ENCODE measurements around the gene NR3C2. TPM values are rescaled to one million over a fixed set of nuclear protein-coding genes. Genes with fewer than 3 reads are reported as not detected.

The NR3C2 gene
- total RNA-seq, 4 donors from 2014 or later = 33.0 to 128 (median 118) TPM

GRCh38 chr4:148109216-148109615, 333.0 kb downstream of the NR3C2 start:
- no peaks in the 10 kb centered on the region for H3K9me3 ChIP-seq
- H3K4me3 ChIP-seq = no peak overlapping the region
- H3K36me3 ChIP-seq = peaks cover 0 to 63% (median 0%) of the 10 kb centered on the region in 3 donors
- DNase-seq = no peak
- H3K4me1 ChIP-seq = no peaks in the 10 kb centered on the region
- H3K27ac ChIP-seq = no peak overlapping the region
- TF ChIP-seq POLR2A (IDR thresholded peaks at IDR 0.05) (no peak), CTCF (IDR thresholded peaks at IDR 0.05) (no peak)
- no peaks in the 10 kb centered on the region for H3K27me3 ChIP-seq

- no peak overlapping the region for H3K4me3 ChIP-seq
- no peak overlapping the region for H3K27ac ChIP-seq
- DNase-seq = no peak
- no peaks in the 10 kb centered on the region for H3K27me3 ChIP-seq
- TF ChIP-seq CTCF (IDR thresholded peaks at IDR 0.05) = no peak
- TF ChIP-seq POLR2A (IDR thresholded peaks at IDR 0.05) = no peak
- H3K36me3 ChIP-seq = peaks cover 0 to 62% (median 0%) of the 10 kb centered on the region in 3 donors
- H3K9me3 ChIP-seq = no peaks in the 10 kb centered on the region
- H3K4me1 ChIP-seq = no peaks in the 10 kb centered on the region
These were observed 333.4 kb downstream of the NR3C2 start for GRCh38 chr4:148108766-148109165.

- Histone ChIP-seq H3K36me3 (peaks cover 0 to 41% (median 0%) of the 10 kb centered on the region in 3 donors), H3K4me1 (no peaks in the 10 kb centered on the region), H3K4me3 (no peak overlapping the region), H3K27ac (no peak overlapping the region), H3K9me3 (no peaks in the 10 kb centered on the region), H3K27me3 (no peaks in the 10 kb centered on the region)
- no peak for DNase-seq
- TF ChIP-seq CTCF (IDR thresholded peaks at IDR 0.05) (no peak), POLR2A (IDR thresholded peaks at IDR 0.05) (no peak)
These were observed 338.4 kb downstream of the NR3C2 start for GRCh38 chr4:148103597-148104355.

- Histone ChIP-seq H3K4me3 (no peak overlapping the region), H3K27me3 (no peaks in the 10 kb centered on the region), H3K9me3 (no peaks in the 10 kb centered on the region), H3K36me3 (peaks cover 0 to 36% (median 0%) of the 10 kb centered on the region in 3 donors), H3K4me1 (no peaks in the 10 kb centered on the region), H3K27ac (no peak overlapping the region)
- TF ChIP-seq CTCF (IDR thresholded peaks at IDR 0.05) = no peak
- TF ChIP-seq POLR2A (IDR thresholded peaks at IDR 0.05) = no peak
- DNase-seq = no peak
These were observed 340.4 kb downstream of the NR3C2 start for GRCh38 chr4:148101790-148102189.

- Histone ChIP-seq H3K4me1 (no peaks in the 10 kb centered on the region), H3K27ac (no peak overlapping the region), H3K27me3 (no peaks in the 10 kb centered on the region), H3K4me3 (no peak overlapping the region), H3K36me3 (peaks cover 0 to 36% (median 0%) of the 10 kb centered on the region in 3 donors), H3K9me3 (no peaks in the 10 kb centered on the region)
- no peak for TF ChIP-seq CTCF (IDR thresholded peaks at IDR 0.05)
- no peak for TF ChIP-seq POLR2A (IDR thresholded peaks at IDR 0.05)
- DNase-seq = no peak
These were observed 341.0 kb downstream of the NR3C2 start for GRCh38 chr4:148101235-148101634.
